ENCODE results near the gene MLLT6.

GRCh38 chr17:38667787-38668122, 37.3 kb upstream of the MLLT6 start:
- TF ChIP-seq JUND (IDR thresholded peaks at IDR 0.05; ENCODE audit: low read depth, low read length): no peak
- no peak for TF ChIP-seq BCL11A (IDR thresholded peaks at IDR 0.05; ENCODE audit: low read depth, low read length)
- no peak for TF ChIP-seq TARDBP (IDR thresholded peaks at IDR 0.05; ENCODE audit: borderline replicate concordance)
- TF ChIP-seq ESRRA (IDR thresholded peaks at IDR 0.05; ENCODE audit: low read length): no peak
- no peak for TF ChIP-seq CTCF (IDR thresholded peaks at IDR 0.05 in 2 of 3, conservative IDR thresholded peaks at IDR 0.05 in 1 of 3; ENCODE audit: control insufficient read depth in 2 of 3, extremely low read depth in 1 of 3, insufficient read depth in 1 of 3, low read depth in 3 of 3, low read length in 3 of 3)
- TF ChIP-seq, protein P1, sequence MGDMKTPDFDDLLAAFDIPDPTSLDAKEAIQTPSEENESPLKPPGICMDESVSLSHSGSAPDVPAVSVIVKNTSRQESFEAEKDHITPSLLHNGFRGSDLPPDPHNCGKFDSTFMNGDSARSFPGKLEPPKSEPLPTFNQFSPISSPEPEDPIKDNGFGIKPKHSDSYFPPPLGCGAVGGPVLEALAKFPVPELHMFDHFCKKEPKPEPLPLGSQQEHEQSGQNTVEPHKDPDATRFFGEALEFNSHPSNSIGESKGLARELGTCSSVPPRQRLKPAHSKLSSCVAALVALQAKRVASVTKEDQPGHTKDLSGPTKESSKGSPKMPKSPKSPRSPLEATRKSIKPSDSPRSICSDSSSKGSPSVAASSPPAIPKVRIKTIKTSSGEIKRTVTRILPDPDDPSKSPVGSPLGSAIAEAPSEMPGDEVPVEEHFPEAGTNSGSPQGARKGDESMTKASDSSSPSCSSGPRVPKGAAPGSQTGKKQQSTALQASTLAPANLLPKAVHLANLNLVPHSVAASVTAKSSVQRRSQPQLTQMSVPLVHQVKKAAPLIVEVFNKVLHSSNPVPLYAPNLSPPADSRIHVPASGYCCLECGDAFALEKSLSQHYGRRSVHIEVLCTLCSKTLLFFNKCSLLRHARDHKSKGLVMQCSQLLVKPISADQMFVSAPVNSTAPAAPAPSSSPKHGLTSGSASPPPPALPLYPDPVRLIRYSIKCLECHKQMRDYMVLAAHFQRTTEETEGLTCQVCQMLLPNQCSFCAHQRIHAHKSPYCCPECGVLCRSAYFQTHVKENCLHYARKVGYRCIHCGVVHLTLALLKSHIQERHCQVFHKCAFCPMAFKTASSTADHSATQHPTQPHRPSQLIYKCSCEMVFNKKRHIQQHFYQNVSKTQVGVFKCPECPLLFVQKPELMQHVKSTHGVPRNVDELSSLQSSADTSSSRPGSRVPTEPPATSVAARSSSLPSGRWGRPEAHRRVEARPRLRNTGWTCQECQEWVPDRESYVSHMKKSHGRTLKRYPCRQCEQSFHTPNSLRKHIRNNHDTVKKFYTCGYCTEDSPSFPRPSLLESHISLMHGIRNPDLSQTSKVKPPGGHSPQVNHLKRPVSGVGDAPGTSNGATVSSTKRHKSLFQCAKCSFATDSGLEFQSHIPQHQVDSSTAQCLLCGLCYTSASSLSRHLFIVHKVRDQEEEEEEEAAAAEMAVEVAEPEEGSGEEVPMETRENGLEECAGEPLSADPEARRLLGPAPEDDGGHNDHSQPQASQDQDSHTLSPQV (IDR thresholded peaks at IDR 0.05): no peak
- no peak for TF ChIP-seq MEF2A (IDR thresholded peaks at IDR 0.05; ENCODE audit: insufficient read depth, low read depth, low read length)
- no peak for TF ChIP-seq RB1 (IDR thresholded peaks at IDR 0.05; ENCODE audit: borderline replicate concordance)
- no peak for TF ChIP-seq EZH2 (IDR thresholded peaks at IDR 0.05; ENCODE audit: borderline replicate concordance, control insufficient read depth, low read depth, low read length)
- TF ChIP-seq YY1 (IDR thresholded peaks at IDR 0.05; ENCODE audit: low read depth, low read length): no peak
- no peak for TF ChIP-seq HDAC2 (IDR thresholded peaks at IDR 0.05)
- TF ChIP-seq SPI1 (IDR thresholded peaks at IDR 0.05; ENCODE audit: borderline replicate concordance, insufficient read depth, low read depth, low read length): no peak
- TF ChIP-seq, protein P2, sequence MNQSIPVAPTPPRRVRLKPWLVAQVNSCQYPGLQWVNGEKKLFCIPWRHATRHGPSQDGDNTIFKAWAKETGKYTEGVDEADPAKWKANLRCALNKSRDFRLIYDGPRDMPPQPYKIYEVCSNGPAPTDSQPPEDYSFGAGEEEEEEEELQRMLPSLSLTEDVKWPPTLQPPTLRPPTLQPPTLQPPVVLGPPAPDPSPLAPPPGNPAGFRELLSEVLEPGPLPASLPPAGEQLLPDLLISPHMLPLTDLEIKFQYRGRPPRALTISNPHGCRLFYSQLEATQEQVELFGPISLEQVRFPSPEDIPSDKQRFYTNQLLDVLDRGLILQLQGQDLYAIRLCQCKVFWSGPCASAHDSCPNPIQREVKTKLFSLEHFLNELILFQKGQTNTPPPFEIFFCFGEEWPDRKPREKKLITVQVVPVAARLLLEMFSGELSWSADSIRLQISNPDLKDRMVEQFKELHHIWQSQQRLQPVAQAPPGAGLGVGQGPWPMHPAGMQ (IDR thresholded peaks at IDR 0.05; ENCODE audit: borderline replicate concordance): no peak
